Trophoblast cell (in vitro differentiated cells and primary cell): ENCODE data around the gene ATP8B2.

Experiments
- DNase-seq, 2 donors: peaks; one replicate each; pipeline ENCODE4 v3.0.0-alpha.2; 2016
- H2AFZ ChIP-seq: 2 replicates; pipeline ENCODE4 v1.6.1; 2013; ENCODE audit warnings: low read length, moderate library complexity, mild to moderate bottlenecking; ENCODE audit not compliant: insufficient read depth, poor library complexity
- H2AK5ac ChIP-seq: 2 replicates; pipeline ENCODE4 v1.6.1; 2013; ENCODE audit warnings: mild to moderate bottlenecking, low read length
- H2BK120ac ChIP-seq: 2 replicates; pipeline ENCODE4 v1.6.1; 2013; ENCODE audit warnings: low read length, mild to moderate bottlenecking, moderate library complexity; ENCODE audit not compliant: insufficient read depth, poor library complexity
- H2BK12ac ChIP-seq: 2 replicates; pipeline ENCODE4 v1.6.1; 2013; ENCODE audit warnings: mild to moderate bottlenecking, low read length, moderate library complexity
- H2BK5ac ChIP-seq: 2 replicates; pipeline ENCODE4 v1.6.1; 2013; ENCODE audit warnings: low read length, low read depth, moderate library complexity, mild to moderate bottlenecking; ENCODE audit not compliant: poor library complexity
- H3K14ac ChIP-seq: 2 replicates; pipeline ENCODE4 v1.6.1; 2013; ENCODE audit warnings: mild to moderate bottlenecking, low read length
- H3K18ac ChIP-seq: 2 replicates; pipeline ENCODE4 v1.6.1; 2013; ENCODE audit warnings: mild to moderate bottlenecking, low read length
- H3K23ac ChIP-seq: 2 replicates; pipeline ENCODE4 v1.6.1; 2013; ENCODE audit warnings: low read length
- H3K27ac ChIP-seq: 2 replicates; pipeline ENCODE4 v1.5.1; 2013; ENCODE audit warnings: low read depth, mild to moderate bottlenecking, inconsistent platforms, low read length, moderate library complexity
- H3K27me3 ChIP-seq: 2 replicates; pipeline ENCODE4 v1.6.1; 2013; ENCODE audit warnings: inconsistent platforms, mild to moderate bottlenecking, low read length, moderate library complexity; ENCODE audit not compliant: insufficient read depth
- H3K36me3 ChIP-seq, 2 experiments: 1 replicate in 1 of 2; 2 replicates in 1 of 2; pipeline ENCODE4 v1.6.1; 2013; ENCODE audit warnings: low read length in 2 of 2, mild to moderate bottlenecking in 2 of 2, moderate library complexity in 1 of 2; ENCODE audit not compliant: insufficient read depth in 2 of 2, control insufficient read depth in 1 of 2
- H3K4ac ChIP-seq: 2 replicates; pipeline ENCODE4 v1.6.1; 2013; ENCODE audit warnings: low read depth, mild to moderate bottlenecking, low read length, moderate library complexity
- H3K4me1 ChIP-seq, 2 experiments: 1 replicate in 1 of 2; 2 replicates in 1 of 2; pipeline ENCODE4 v1.6.1; 2013; ENCODE audit warnings: low read length in 2 of 2, mild to moderate bottlenecking in 2 of 2, moderate library complexity in 1 of 2; ENCODE audit not compliant: insufficient read depth in 2 of 2, control insufficient read depth in 1 of 2
- H3K4me2 ChIP-seq: 2 replicates; pipeline ENCODE4 v1.6.1; 2013; ENCODE audit warnings: inconsistent platforms, mild to moderate bottlenecking, low read length, moderate library complexity
- H3K4me3 ChIP-seq: 2 replicates; pipeline ENCODE4 v1.5.1; 2013; ENCODE audit warnings: mild to moderate bottlenecking, low read depth, low read length, inconsistent platforms
- H3K79me1 ChIP-seq: one replicate; pipeline ENCODE4 v1.6.1; 2013; ENCODE audit warnings: low read length
- H3K79me2 ChIP-seq: 2 replicates; pipeline ENCODE4 v1.6.1; 2013; ENCODE audit warnings: low read length, mild to moderate bottlenecking; ENCODE audit not compliant: control insufficient read depth, insufficient read depth, poor library complexity
- H3K9ac ChIP-seq: 2 replicates; pipeline ENCODE4 v1.6.1; 2013; ENCODE audit warnings: mild to moderate bottlenecking, low read length
- H3K9me3 ChIP-seq: 2 replicates; pipeline ENCODE4 v1.6.1; 2013; ENCODE audit warnings: low read depth, mild to moderate bottlenecking, control low read depth, inconsistent platforms, low read length; ENCODE audit not compliant: insufficient read depth
- H4K12ac ChIP-seq: 2 replicates; pipeline ENCODE4 v1.6.1; 2013; ENCODE audit warnings: low read depth, mild to moderate bottlenecking, low read length, moderate library complexity
- H4K8ac ChIP-seq: 2 replicates; pipeline ENCODE4 v1.6.1; 2013; ENCODE audit warnings: low read depth, mild to moderate bottlenecking, low read length, moderate library complexity
- H4K91ac ChIP-seq: one replicate; pipeline ENCODE4 v1.6.1; 2013; ENCODE audit warnings: low read depth, mild to moderate bottlenecking, low read length, moderate library complexity
- WGBS: extraction: QIAGEN DNeasy Blood & Tissue Kit; methylation state at CpG from one replicate; pipeline ENCODE4 v1.1.7; 2013; ENCODE audit warnings: missing lambda C conversion rate; ENCODE audit not compliant: insufficient read length, insufficient coverage; ENCODE audit errors: extremely low coverage; 5-methylcytosine and 5-hydroxymethylcytosine counted together

Gene ATP8B2

DNA sequence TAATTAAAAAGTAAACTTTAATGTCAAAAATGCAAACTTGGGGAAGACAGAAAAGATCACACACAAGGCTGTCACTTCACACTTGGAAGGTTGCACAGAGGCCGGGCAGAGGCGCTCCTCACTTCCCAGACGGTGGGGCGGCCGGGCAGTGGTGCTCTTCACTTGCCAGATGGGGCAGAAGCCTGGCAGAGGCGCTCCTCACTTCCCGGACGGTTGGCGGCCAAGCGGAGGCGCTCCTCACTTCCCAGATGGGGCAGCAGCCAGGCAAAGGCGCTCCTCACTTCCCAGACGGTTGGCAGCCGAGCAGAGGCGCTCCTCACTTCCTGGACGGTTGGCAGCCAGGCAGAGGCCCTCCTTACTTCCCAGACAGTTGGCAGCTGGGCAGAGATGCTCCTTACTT, 54.0 kb downstream of the ATP8B2 start:
- Histone ChIP-seq H3K23ac (no peak overlapping the region), H2BK12ac (no peak overlapping the region), H3K14ac (no peak overlapping the region), H3K27ac (no peak overlapping the region), H3K4me1 (no peaks in the 10 kb centered on the region), H3K79me1 (no peaks in the 10 kb centered on the region), H3K9ac (no peak overlapping the region), H4K8ac (no peak overlapping the region), H3K9me3 (peaks cover 9% of the 10 kb centered on the region), H3K4ac (no peak overlapping the region), H3K18ac (no peak overlapping the region), H3K4me3 (no peak overlapping the region), H4K12ac (no peak overlapping the region), H2AFZ (no peak overlapping the region), H3K79me2 (no peaks in the 10 kb centered on the region), H3K36me3 (no peaks in the 10 kb centered on the region), H3K4me2 (no peak overlapping the region), H3K27me3 (no peaks in the 10 kb centered on the region), H2AK5ac (no peak overlapping the region), H2BK120ac (no peak overlapping the region), H4K91ac (no peak overlapping the region), H2BK5ac (no peak overlapping the region)
- no peak for DNase-seq
- WGBS, result no CpG with 5 or more reads among the region's 16 CpGs

DNA sequence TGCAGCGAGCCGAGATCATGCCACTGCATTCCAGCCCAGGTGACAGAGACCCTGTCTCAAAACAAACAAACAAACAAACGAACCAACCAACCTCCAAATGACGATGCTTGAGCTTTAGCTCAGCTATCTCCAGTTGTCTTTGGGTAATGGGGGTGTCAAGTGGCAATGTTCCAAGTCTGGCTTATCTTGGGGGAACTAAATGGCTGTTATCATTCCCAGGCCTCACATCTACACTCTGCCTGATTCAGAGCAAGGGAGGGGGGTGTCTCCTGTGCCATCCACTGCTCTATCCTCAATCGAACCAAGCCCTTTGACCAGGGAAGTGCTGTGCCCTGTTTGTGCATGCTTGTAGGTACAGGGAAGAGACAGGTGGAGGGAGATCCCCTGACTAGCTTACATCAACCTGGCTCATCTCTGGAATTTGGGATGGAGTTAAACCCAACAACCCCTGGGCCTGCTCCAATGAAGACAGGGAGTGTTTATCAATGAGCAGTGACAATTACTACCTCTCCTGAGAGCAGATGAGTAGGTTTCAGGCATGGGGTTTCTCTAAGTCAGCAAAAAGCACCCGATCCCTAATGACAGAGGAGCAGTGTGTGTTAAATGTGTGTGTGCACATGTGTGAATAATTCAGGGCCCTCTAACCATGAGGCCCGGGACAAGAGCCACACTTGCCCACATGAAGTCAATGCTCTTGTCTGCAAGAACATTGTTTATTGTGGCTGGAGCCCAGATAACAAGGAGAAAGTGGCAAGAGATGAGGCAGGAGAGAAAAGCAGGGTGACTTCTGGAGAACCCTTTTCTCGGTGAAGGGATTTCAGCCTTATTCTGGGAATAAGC, 59.5 kb downstream of the ATP8B2 start:
- Histone ChIP-seq H3K4ac (no peak overlapping the region), H4K8ac (no peak overlapping the region), H3K79me1 (no peaks in the 10 kb centered on the region), H2AFZ (no peak overlapping the region), H3K9me3 (peaks cover 3% of the 10 kb centered on the region), H3K79me2 (no peaks in the 10 kb centered on the region), H2BK5ac (no peak overlapping the region), H3K27ac (no peak overlapping the region), H3K14ac (no peak overlapping the region), H3K23ac (no peak overlapping the region), H3K9ac (no peak overlapping the region), H3K4me1 (no peaks in the 10 kb centered on the region), H4K12ac (no peak overlapping the region), H2BK12ac (no peak overlapping the region), H3K27me3 (no peaks in the 10 kb centered on the region), H4K91ac (no peak overlapping the region), H3K4me2 (no peak overlapping the region), H3K18ac (no peak overlapping the region), H3K36me3 (no peaks in the 10 kb centered on the region), H2AK5ac (no peak overlapping the region), H3K4me3 (no peak overlapping the region), H2BK120ac (no peak overlapping the region)
- no peak for DNase-seq
- no CpG with 5 or more reads among the region's 8 CpGs for WGBS

DNA sequence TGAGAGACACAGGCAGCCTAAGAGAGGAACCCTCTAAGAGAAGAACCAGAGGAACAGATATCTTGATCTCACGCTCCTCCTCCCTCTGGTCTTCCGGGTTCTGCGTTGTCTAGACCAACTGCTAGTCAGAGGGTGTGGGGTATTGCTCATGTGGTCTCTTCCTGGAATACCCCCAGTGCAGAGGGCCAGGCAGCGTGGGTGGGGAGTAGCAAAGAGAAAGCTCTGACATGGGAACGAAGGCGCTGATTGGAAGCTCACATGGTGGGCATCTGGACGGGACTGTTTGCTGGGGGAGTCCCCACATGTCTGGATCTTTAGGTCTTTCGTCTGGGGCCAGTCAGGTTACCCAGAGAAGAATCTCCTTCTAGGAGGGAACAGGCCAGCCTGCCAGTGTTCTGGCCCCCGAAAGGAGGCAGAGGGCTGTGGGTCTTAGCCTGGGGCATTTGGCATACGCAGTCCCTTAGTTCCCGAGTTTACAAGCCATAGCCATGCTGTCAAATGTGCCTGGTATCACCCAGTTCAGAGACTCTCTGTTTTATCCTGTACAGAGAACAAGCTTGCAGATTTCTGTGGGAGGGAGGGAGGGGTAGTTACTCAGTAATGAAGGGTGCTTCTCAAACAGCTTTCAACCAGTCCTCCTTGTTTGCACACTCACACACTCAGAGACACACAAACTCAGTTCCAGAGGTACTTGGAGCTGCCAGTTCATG, 61.5 kb downstream of the ATP8B2 start:
- H2BK5ac ChIP-seq, result no peak overlapping the region
- H3K36me3 ChIP-seq, result no peaks in the 10 kb centered on the region
- DNase-seq, result no peak
- H3K9me3 ChIP-seq, result no peaks in the 10 kb centered on the region
- no peak overlapping the region for H4K12ac ChIP-seq
- no peak overlapping the region for H3K18ac ChIP-seq
- no peak overlapping the region for H2AFZ ChIP-seq
- H3K23ac ChIP-seq, result no peak overlapping the region
- no peak overlapping the region for H2AK5ac ChIP-seq
- no peaks in the 10 kb centered on the region for H3K4me1 ChIP-seq
- H3K27me3 ChIP-seq, result no peaks in the 10 kb centered on the region
- H3K27ac ChIP-seq, result no peak overlapping the region
- H3K79me1 ChIP-seq, result no peaks in the 10 kb centered on the region
- H3K4ac ChIP-seq, result no peak overlapping the region
- H4K8ac ChIP-seq, result no peak overlapping the region
- H3K4me2 ChIP-seq, result no peak overlapping the region
- H2BK120ac ChIP-seq, result no peak overlapping the region
- H3K4me3 ChIP-seq, result no peak overlapping the region
- no peak overlapping the region for H2BK12ac ChIP-seq
- whole genome bisulfite sequencing, result no CpG with 5 or more reads among the region's 11 CpGs
- no peak overlapping the region for H3K14ac ChIP-seq
- no peak overlapping the region for H4K91ac ChIP-seq
- H3K79me2 ChIP-seq, result no peaks in the 10 kb centered on the region
- H3K9ac ChIP-seq, result no peak overlapping the region

DNA sequence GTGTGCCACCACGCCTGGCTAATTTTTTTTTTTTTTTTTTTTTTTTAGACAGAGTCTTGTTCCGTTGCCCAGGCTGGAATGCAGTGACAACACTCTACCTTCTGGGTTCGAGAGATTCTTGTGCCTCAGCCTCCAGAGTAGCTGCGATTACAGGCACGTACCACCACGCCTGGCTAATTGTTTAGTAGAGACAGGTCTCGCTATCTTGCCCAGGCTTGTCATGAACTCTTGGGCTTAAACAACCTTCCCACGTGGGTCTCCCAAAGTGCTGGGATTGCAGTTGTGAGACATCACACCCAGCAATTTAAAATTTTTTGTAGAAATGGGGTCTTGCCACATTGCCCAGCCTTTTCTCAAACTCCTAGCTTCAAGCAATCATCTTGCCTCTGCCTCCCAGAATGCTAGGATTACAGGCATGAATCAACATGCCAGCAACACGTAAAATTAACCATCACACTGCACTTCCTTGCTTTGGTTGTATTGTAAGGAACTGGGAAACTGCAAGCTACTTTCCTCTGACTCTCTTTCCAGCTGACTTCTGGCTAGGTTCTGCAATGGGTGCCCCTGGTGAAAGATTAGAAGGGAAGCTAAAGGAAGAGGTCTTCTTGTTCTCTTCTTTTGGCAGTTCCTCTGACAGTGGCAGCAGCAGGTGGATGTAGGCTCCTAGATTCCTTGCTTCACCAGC, 65.9 kb downstream of the ATP8B2 start:
- Histone ChIP-seq H3K4me1 (no peaks in the 10 kb centered on the region), H2AFZ (no peak overlapping the region), H4K8ac (no peak overlapping the region), H3K14ac (no peak overlapping the region), H4K12ac (no peak overlapping the region), H3K27me3 (no peaks in the 10 kb centered on the region), H3K4me3 (no peak overlapping the region), H2AK5ac (no peak overlapping the region), H3K36me3 (no peaks in the 10 kb centered on the region), H4K91ac (no peak overlapping the region), H3K9me3 (no peaks in the 10 kb centered on the region), H2BK5ac (no peak overlapping the region), H3K4me2 (no peak overlapping the region), H3K79me2 (no peaks in the 10 kb centered on the region), H2BK12ac (no peak overlapping the region), H3K23ac (no peak overlapping the region), H2BK120ac (no peak overlapping the region), H3K9ac (no peak overlapping the region), H3K79me1 (no peaks in the 10 kb centered on the region), H3K18ac (no peak overlapping the region), H3K4ac (no peak overlapping the region), H3K27ac (no peak overlapping the region)
- no CpG with 5 or more reads among the region's 9 CpGs for WGBS
- DNase-seq, result no peak
